GM18867 (cell line): ENCODE measurements around the gene KCND2.
"Not testable (repeated sequence)": the region's sequence is repeated elsewhere in the genome, so short reads cannot be mapped to it uniquely, and the experiment has no call there.

Source experiments
- ATAC-seq: cut with Tn5 transposase; IDR thresholded peaks from one replicate; pipeline ENCODE4 v1.9.1; 2021; ENCODE audit warnings: mild to moderate bottlenecking, moderate library complexity; ENCODE audit not compliant: unreplicated experiment

Gene KCND2

DNA sequence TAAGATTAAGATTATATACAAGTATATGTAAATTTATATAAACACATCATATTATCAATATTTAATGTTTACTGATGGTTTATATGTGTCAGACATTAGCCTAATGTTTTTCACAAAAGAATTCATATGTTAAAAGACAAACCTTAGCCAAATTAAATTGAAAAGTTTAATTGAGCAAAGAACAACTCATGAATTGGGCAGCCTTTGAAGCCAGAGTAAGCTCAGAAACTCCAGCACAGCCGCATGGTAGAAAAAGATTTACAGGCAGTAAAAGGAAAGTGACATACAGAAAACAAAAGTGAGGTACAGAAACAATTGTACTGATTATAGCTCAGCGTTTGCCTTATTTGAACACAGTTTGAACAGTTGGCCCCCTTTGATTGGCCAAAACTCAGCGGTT lies 460.9 kb downstream of the KCND2 start:
- ATAC-seq = no peak

DNA sequence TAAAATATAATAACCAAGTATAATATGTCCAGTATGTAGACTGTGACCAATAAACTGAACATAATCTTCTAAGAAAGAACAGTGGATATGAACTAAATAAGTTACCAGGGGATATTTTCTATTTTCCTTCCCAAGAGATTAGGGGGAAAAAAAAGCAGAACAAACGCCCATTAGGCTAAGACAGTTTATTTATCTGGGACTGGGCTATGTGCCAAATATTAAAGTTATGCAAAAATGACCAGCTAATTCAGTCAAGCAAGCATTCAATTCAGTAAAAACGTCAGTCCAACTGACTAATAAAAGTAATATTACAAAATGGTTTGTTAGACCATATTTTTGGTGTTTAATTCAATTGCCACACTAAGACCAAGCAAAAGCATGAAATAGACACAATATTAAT lies 462.8 kb downstream of the KCND2 start:
- no peak for ATAC-seq

DNA sequence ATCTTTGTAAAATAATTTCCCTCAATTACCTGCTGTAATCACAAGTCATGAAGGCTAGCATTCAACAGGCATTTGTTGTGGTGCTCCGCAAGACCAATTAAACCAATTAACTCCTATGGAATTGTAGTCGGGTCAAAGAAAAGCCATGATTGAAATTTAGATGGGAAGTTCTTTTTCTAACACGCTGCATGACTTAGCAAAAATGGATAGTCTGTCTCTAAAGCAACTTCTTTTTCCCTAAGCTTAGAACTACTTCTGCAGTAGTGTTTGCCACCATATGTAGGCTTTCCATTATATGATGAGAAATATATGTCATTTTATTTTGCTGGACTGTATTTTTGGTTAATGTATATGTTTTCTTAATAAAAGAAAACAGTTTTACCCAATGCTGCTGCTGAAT lies 465.8 kb downstream of the KCND2 start:
- ATAC-seq = no peak

DNA sequence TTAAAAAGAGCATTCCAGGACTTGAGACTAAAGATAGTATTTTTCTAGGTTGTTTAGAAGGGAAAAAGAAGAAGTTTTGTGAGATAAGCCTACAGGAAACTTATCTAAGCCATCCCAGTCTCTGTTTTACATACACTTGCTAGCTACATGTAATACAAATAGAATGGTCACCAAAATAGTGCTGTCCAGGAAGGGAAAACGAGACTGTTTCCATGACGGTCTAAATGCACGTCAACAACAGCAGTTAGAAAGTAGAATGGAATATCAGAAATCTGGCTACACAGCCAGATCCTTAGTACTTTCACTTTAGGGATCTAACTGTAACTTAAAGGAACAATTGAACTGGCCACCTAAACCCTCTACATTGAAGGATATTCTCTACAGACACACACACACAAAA lies 467.4 kb downstream of the KCND2 start:
- no peak for ATAC-seq

DNA sequence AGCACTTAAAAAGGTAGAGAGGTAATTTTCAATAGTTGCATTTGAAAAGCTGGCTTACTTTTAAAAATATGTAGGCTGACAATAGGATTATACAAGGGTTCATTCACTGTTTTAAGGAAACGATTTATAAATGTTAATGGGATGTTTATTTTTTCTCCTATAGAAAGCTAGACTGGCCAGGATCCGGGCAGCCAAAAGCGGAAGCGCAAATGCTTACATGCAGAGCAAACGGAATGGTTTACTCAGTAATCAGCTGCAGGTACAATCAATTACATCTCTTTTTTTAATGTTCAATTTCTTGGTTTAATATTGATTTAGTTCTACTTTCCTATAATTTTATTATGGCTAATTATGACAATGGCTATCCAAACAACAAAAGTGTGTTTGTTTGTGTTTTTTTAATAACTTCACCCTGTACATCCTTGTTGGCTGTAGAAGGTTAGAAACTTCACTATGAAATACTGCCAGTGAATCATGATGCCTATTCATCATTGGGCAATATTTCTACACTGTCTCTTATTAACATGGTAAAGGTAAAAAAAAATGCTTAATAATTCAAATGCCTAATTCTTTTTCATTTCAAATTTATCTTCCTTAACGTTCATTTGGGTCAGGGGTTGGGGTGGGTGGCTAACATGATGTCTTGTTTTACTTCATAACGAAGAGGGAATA lies 468.5 kb downstream of the KCND2 start:
- ATAC-seq = no peak

DNA sequence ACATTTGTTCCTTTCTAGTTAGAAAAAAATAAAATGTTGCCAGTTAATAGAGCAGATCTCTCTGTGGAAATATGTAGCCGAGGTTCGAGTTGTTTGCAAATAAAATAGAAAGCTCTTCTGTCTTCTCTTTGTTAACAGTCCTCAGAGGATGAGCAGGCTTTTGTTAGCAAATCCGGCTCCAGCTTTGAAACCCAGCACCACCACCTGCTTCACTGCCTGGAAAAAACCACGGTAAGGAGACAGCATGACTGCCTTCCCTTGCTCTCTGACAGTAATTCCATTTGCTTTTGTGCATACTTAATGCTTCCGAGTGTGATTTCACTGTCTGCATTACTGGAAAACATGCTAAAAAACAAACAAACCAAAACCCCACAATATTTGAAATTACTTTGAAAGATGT lies 469.4 kb downstream of the KCND2 start:
- no peak for ATAC-seq

DNA sequence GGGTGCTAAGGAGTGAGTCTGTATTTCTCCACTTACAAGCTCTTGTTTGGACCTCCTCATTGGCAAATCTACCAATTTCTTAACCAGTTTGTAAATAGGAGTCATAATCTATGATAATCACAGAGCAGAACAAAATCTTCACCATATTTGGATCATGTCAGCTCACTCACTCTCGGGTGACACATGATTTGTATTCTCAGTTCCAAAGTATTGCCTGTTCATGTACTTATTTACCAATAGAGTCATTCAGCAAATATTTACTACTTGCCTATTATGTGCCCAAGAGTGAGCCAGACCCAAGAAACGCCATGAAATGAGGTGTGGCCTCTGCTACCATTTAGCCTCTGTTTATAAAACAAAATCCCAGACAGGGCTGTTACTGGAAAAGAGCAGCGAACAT lies 470.2 kb downstream of the KCND2 start:
- ATAC-seq = no peak

DNA sequence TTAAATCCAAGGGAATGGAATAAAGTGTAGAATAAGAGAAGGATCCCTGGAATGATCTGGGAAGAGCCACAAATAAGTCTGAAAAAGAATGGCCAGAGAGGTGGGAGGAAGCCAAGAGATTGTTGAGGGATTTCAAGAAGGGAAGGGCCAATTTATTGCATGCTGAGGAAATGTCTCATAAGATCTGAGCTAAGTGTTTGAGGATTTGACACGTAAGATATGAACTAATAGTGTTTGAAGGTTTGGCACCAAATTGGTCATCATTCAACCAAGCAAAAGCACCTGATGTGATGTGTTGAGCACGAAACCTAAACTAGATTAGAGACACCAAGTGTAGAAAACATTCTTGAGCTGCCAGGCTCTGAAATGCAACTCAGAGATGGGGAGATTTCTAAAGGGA lies 487.1 kb downstream of the KCND2 start:
- ATAC-seq = peak; percentile 92

DNA sequence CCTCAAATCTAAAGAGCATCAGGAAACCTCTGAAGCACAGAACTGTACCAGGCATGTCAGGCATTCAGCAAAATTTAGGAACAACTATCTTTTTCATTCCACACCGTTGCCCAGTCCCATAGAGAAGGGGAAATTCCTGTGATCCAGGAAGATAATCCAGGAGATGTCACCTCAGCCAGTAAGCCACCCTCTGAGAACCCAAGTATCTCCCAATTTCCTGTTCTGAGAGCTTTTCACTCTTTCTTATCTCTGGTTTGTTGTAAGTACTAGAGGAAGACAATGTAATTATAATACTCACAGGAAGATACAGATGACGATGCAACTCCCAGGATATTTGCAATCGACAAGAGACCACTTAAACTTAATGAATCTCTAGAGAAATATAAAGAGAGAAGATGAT lies 487.9 kb downstream of the KCND2 start:
- ATAC-seq = no peak

DNA sequence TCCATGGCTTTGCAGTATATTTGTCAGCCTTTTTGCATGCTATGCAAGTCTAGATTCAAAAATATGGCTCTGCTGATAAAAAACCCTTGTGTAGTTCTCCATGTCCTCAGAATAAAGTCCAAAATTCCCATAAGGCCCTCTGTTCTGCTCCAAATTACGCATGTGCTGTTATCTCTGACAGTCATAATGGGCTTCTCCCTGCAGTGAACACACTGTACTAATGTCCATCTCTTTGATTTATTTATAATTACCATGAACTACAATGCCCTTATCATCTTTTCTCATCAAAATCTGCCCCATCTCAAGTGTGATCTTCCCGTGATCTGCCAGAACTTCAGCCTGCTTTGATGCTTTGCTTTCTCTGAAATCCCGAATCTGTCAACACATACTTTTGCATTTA lies 497.2 kb downstream of the KCND2 start:
- ATAC-seq = no peak

DNA sequence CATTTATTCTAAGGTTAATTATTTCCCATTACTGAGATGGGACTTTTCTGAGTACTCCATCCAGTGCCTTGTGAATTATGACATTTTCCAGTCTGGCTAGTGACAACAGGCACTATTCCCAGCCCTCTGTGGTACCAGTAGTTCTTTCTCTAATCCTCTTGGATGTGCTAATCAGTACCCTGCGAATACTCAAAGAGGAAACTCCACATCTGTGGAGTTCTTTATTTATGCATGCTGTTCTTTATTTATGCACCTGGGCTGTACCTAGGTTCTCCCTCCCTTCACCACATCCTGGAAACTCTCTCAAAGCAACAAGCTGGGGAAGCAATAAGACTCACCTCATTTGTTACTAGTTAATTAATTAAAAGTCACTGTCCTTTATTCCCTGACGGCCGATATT lies 501.5 kb downstream of the KCND2 start:
- no peak for ATAC-seq

DNA sequence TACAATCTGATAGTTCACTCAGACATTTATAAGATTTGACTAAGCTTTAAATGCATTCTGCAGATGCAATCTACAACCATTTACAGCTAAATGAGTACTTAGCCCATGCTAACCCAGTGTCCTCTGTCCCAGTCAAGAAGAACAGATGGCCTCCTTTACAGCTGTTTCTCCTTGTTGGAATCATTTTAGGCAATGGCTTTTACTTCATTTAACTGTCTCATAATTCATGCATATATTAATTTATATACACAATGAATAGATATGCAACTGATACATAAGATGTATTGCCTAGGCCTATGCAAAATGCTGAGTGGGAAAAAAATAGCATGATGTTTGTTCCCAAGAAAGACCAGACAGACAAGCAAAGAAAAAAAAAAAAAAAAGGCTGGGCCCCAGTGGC lies 502.8 kb downstream of the KCND2 start:
- no peak for ATAC-seq

DNA sequence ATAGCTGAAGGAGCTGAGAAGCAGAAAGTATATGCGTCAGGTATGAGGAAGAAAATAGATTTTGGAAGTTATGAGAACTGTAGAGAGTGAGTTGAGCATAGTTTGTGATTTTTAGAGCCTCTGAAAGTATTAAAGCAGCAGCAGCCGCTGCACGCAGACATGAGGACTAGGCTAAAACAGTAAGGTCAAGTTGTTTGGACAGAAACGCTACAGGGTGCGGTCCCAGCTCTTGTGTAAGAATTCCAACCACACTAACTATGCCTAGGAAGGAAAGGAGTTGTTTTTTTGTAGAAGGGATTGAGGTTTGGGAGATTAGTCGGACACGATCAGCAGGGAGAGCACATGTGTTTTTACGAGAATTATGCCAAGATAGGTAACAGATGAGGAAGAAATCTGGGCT lies 506.1 kb downstream of the KCND2 start:
- ATAC-seq = not testable (repeated sequence)

DNA sequence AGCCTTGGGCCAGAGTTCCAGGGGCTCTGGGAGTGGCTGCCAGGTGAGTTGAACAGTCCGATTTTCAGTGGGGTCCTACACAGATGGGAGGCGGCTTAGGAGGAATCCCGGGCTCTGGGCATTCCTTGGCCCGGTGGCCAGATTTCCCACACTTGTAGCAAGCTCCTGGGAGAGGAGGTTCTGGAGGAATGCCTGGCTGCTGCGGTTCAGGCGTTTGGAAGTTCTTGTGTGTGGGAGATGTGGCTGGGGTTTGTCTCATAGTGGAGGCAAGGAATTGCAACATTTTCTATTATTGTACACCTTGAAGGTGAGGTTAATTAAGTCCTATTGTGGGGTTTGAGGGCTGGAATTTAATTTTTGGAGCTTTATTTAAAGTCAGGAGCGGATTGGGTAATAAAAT lies 507.5 kb downstream of the KCND2 start:
- not testable (repeated sequence) for ATAC-seq

DNA sequence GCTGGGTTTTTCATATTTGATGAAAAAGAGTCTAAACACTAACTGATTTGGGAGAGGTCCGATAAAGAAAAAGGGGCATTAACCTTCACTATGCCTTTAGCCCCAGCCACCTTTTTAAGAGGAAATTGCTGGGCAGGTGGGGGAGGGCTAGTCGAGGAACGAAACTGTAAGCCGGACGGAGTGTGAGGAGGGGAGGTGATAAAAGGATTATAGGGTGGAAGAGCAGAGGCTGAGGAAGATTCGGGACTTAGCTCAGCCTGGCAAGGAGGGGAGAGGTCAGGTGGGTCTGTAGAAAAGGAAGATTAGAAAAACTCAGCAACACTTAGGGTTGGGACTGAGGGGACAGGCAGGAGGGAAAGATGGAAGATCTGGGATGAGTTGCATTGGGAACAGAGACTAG lies 508.0 kb downstream of the KCND2 start:
- no peak for ATAC-seq

DNA sequence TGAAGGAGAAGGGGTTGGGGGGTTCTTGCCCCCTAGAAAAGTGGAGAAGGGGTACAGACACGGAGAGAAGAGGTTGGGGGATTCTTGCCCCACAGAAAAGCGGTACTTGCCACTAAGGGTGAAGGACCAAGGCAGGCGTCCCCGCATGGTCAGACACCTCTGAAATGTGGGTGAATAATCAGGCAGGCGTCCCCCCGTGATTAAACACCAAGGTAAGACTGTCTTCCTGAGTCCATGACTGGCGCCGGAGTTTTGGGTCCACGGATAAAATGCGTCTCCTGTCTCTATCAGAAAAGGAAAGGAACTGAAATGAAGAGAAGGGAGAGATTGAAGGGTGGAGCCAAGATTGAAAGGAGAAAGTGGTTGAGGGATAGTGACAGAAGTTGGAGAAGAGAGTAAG lies 508.9 kb downstream of the KCND2 start:
- ATAC-seq = not testable (repeated sequence)

DNA sequence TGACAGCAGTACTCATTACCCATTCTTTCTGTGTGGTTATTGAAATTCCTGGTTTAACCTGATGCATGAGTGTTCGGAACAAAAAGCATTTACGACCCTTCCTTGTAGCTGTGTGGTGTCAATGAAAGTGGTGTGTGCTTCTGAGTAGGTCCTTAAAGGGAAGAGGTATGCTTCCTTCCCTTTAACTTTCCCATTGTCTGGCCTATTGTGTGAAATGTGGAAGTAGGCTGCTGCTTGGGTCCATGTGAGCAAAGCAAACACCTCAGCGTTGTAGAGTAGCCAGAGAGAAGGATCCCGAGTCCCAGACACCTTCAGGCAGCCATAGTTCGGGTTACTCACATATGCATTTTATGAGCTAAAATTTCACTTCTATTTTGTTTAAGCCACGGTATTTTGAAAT lies 510.3 kb downstream of the KCND2 start:
- no peak for ATAC-seq

DNA sequence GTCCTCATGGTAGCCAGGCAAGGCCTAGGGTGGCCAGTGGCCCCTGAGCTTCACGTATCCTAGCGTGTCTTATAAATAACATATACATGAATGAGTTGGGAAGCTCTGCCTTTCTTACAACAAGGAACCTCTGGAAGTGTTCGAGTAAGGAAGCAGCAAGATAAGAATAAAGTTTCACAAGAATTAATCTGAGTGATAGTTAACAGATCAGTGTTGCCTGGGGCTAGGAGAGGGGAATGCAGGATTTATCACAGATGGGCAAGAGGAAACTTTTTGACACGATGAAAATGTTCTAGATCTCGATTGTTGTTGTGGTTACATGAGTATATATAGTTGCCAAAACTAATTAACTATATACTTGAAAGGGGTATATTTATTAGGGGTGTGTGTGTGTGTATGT lies 510.7 kb downstream of the KCND2 start:
- no peak for ATAC-seq

DNA sequence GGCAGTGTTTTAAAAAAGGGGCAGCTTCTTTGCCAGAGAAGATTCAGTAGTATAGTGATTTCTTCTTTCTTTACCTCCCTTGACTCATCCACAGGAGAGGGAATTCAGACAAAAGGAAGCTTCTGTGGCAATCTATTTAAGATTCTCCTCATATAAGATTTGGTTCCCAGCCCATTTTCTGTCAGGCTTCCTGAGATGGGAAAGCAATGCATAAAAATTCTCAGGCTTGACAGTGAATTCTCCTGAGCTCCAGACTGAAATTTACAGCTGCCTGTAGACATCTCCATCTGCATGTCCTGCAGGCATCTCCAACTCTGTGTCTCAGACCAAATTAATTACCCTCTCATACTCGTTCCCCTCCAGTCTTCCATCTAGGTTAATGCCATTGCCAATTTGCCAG lies 512.1 kb downstream of the KCND2 start:
- no peak for ATAC-seq

DNA sequence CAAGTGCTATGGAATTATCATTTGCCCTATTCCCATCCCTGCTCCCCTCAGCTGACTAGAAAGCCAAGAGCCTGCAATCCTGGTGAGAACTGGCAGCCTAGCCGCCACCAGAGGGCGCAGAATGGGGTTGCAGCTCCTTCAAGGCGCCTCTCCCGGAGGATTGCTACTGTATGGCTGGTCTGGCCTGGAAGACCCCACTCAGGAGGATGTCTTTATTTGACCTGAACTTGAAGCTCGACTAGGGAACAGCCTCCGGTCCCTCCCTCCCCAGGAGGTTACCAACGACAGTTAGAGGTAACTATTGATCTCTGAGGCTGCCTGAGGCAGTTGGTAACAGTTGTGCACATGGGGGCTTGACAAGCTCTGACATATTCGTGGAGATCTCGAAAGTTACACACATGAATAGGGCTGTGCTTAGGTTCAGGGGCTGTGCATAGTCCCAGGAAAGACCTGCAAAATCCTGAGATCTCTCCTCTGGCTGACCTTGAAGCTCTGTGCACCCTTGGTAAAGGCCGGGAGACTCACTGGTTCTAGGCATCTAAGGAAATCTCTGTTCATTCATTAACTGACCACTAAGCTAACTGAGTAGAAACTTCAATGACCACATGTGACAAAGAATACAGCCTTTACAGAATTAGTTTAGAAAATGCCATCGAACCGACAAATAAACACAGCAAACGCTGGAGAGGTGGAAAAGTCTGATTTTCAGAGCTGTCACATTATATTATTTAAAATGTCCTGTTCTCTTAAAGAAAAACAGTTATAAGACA lies 519.3 kb downstream of the KCND2 start:
- ATAC-seq = peak; percentile 93

DNA sequence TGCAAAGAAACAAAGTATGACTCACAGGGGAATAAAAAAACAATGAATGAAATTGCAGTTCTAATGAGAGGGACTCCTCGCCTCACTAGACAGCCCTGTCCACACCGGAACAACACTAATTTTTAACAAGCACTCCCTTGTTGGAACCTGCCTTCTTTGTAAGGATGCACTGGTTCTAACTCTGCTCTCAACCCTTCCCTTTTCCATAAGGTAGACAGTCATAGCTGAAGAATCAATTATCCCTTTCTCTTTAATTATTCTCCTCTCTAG lies 519.8 kb downstream of the KCND2 start:
- ATAC-seq = no peak

DNA sequence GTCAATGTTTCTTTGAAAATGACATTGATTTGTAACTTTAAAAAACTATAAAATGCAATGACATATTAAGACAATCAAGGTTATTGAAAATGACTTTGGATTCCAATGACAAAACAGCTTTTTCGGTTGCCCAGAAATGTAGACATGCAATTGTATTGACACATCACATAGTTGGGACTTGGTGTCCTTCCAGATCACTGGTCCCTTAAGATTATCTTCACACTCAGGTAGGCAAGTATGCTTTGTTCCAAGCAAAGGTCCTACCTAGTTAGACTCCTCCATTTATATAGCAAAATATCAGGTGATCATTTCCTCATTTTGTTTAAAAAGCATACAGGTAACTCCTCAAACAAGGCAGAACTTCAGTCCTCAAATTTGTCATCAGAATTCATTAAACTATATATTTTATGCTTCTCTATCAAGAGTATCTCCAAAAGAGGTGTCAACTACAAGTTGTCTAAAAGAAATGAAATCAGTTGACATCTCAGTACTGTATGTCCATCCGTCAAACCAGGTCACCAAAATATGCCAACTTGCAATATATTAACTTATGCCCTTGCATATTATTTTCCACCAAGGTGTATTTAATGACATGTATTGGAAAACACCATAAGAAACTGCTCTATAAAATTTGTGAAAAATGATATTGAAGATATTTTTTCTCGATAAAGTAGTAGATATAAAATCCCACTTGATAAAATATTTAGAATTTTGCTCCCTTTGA lies 520.4 kb downstream of the KCND2 start:
- no peak for ATAC-seq
